HG03108 (cell line): Measurements from ENCODE around the gene MICAL2.

Experiments
- ATAC-seq: cut with Tn5 transposase; IDR thresholded peaks from one replicate; pipeline ENCODE4 v1.9.1; 2021; ENCODE audit warnings: moderate library complexity; ENCODE audit not compliant: unreplicated experiment

The MICAL2 gene

DNA sequence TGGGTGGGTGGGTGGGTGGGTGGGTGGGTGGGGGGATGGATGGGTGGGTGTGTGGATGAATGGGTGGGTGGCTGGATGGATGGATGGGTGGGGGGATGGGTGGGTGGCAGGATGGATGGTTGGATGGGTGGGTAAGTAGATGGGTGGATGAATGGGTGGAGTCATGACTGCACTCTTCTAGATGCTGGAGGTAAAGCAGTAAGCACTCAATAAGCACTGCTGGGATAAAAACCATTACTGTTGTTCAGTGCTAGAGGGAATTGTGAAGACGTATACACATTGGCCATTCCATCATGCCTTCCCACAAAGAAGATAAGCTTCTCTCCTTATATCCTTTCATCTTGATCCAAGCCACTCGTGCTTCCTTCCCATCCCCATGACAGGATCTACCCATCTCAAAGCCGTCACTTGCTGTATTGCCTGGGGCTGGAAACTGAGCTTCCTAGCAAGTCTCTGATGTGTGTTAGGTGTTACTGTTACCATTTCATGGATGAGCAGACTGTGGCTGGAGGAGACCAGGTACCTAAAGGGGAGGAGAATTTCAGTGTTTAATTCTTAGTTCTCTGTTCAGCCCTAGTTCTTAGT, 74.8 kb downstream of the MICAL2 start:
- no peak for ATAC-seq

DNA sequence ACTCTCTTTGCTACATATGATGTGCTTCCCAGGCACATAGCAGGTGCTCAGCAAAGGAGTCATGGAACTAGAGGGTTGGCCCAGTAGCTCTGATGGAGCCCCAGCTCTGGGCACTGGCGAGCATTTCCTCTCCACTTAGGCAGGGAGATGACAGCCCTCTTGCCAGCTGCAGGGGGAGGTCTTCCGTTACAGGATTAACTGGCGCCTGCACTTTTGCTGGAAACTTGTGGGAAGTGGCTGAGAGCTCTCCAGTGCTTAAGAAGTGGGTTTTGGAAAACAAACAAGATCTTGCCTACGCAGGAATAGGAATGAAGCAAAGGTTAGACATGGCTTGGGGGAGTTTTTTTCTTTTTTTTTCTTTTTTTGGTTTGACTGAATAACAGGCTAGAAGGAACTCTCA, 75.5 kb downstream of the MICAL2 start:
- no peak for ATAC-seq

DNA sequence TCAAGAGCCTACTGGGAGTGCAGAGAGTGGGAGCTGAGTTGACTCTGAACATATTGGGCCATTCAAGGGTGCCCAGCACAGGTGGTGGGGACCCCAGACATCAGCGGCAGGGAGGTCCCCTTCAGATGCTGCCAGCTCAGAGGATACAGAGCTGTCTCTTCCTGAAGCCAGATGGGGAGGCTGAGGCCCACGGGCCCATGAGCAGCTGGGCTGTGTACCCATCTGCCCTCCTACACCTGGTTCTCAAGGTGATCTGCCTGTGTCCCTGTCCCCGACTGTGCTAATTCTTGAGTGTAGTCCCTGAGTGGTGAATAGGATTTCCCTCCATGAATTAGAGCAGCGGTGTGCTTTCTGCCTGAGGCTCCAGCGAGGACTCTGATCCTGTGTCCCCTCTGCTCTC, 76.3 kb downstream of the MICAL2 start:
- ATAC-seq = no peak

DNA sequence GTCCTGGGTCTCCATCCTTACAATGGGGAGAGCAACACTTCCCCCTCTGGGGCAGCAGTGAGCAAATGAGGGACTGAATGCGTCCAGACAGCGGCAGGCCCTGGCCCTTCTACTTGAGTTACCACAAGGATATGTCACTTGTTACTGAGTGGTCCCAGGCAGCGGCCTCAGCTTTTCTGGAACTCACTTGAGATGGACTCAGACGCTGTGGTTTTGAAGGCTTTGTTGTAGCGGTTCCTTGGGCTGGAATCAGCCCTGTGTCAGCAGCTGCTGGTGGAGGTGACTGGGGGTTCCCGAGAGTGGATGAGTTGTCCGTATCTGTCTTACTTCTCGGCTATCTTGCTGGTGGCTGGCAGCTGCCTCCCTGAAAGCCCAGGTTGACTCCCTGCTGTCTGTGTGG, 77.0 kb downstream of the MICAL2 start:
- no peak for ATAC-seq

DNA sequence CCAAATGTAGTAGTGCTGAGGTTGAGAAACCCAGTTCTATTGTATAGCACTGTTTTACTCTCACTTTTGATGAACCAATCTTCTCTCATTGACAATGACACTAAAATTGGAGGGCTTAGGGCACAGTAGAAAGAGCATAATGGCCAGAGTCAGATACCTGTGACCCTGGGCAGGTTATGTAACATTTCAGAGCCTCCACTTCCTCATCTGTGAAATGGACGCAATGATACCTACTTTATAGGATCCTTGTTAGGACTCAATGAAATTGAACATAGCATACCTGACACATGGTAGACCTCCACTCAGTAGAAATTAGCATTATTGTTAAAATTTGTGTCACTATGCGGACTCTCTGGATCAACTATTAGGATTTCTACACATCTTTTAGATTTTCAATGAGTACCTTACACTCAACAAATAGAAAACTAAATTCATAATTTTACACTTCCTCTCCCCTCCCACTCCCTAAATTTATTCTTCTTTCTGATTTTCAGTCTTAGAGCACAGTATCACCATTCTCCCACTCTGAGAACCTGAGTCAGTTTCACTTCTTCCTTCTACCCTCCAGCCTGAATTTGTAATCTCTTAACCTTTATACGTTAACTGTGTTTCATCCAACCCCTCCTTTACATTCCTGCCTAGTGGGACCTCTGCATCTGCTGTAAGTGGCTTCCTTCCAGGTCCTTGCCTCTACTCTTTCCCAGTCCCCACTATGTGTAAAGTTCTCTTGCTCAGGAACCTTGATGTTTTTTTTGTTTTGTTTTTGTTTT, 78.3 kb downstream of the MICAL2 start:
- peak; percentile 83 for ATAC-seq

DNA sequence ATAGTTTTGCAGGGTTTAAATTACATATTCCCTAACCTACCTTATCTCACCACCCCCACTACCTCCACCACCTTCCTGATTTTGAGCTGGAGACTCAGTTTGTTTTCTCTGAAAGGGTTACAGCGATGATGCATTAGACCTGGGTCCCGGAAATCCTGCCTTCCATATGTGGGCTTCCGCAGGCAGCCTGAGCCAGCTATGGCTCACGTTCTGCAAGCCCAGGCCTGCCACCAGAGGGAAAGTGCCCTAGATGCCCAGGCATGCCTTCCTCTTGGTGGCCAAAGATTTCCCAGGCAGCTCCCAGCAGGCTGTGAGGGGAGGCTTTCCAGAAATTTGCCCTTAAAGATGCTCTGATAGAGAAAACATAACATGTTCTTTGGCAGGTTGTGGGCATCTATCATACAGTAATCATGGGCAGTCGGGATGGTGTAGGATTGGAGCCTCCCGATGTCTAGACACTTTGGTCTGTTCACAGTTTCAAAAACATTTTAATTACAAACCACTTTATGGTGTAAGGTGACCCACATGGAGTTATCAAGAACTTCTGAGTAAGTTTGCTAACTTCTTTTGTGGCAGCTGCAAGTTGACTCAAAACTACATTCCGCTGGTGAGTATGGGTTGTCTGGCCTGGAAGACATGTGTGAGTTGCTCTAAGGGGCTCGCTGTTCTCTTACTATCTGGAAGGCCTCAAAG, 79.3 kb downstream of the MICAL2 start:
- no peak for ATAC-seq

DNA sequence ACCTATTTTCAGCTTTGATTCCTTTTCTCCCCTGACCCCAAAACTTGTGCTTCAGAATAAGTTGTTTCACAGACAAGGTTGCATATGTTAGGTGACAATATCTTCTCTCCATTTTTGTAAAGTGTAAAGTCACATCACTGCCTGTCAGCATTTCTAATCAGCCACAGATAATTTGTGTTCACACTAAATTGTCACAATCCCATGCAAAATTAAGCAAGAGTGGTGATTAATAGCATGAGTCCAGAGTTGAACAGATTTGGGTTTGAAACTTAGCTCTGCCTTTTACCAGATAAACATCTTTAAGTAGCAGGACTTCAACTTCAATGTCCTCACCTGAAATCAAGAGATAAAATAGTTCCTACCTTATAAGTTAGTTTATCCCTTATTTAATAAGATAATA, 80.1 kb downstream of the MICAL2 start:
- ATAC-seq = no peak

DNA sequence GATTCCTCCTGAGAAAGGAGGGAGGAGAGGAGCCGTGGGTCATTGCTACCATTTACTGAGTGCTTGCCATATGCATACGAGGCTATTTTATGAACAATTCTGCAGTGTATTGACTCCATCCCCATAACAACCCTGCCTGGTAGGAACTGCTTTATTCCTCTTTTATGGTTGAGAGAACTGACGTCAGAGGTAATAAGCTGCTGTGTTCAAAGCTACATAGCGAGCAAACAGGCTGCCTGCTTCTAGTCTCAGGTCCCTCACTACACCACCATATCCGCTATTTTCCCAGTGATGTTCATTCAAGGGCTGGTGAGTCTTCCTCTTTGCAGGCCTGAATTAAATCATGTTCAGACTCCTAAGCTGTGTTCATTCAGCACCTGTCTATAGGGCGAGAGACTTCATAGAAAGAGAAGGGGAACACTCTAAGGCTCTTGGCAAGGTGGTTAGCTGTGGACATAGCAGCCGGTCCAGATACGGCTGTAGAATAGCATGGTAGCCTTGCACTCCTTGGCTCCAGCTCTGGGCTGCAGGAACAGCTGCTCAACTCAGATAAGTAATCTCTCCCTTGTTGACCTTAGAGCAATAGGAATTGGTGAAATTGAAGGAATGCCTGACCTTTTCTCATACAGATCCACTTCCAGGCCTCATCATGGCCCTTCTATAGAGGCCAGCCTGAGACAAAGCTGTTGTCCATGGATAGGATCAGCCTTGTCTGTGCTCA, 82.6 kb downstream of the MICAL2 start:
- ATAC-seq = no peak

DNA sequence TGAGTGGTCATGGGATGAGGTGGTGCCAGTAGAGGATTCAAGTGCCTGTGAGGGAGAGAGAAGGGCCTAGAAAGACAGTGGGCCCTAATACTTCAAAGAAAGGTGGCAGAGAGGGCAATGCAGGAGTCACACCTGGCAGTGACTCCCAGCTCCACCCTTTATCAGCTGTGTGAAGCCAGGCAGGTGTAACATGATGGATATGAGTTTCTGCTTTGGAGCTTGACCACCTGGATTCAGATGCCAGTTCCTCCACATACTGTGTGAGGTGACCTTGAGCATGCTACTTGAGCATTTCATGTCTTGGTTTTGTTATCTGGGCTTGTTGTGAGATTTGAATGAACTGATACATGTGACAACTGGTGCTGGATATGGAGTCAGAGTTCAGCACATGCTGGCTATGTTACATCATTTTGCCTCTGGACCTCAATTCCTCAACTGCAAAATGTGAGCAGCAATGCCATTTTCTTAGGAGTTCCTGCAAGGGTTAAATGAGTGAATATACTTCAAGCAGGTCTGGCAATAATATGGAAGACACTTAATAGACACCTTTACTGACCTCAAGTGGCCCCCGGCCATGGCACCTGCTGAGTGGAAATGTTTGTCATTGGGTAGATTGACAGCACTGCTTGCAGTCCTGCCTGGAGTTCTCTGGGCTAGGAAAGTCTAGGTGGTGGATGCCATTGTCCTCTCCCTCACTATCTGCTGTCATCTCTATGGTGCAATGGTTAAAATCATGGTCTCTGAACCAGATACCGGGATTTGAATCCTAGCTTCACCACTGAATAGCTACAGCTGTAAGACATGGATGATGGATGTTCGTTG, 83.3 kb downstream of the MICAL2 start:
- ATAC-seq = no peak

DNA sequence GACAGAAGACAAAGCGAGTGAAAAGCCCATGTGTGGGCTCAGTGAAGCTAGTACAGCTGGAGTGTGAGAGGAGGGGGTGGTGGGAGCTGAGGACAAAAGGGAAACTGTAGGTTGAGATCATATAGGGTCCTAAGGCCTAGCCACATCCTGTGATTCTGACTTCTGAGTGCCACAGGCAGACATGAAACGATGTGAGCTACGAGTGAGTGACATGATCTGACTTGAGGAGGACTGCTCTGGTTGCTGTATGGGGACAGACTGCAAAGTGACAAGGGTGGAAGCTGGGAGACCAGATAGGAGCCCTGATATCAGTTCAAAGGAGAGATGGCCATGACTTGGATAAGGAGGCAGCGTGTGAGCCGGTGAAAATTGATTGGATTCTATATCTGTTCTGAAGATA, 85.4 kb downstream of the MICAL2 start:
- ATAC-seq = peak; percentile 78

DNA sequence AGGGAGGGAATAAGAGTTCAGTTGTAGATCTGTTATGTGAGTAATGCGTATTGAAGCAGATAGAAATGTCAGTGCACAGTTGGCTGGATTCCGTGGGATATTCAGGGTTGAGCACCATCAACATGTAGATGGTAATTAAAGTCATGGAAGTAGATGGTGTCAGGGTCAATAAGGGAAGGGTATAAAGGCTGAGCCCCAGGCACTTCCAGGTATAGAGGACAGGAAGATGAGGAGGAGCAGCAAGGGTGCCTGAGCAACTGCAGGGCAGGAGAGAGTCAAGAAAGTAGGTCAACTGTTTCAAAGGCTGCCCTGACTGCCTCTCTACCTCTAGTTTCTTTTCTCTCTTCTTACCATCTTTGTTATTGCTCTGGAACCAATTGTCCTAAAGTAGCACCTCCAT, 85.9 kb downstream of the MICAL2 start:
- ATAC-seq = no peak

DNA sequence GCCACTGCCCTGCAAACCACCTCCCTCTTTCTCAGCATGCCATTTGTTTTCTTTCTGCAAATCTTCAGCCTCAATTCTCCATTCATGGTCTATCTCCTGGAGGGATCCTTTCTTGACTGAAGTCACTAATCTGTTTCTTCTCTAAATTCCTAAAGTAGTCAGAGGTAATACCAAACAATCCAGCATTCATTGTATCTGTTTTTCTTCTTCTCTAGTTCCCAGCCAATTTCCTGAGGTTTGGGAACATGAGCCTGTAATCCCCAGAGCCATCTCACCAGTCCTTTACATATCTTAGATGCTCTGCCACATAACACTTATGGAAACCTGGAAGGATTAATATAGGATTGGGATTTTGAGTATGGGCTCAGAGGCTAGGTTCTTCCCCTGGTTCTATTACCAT, 86.5 kb downstream of the MICAL2 start:
- no peak for ATAC-seq

DNA sequence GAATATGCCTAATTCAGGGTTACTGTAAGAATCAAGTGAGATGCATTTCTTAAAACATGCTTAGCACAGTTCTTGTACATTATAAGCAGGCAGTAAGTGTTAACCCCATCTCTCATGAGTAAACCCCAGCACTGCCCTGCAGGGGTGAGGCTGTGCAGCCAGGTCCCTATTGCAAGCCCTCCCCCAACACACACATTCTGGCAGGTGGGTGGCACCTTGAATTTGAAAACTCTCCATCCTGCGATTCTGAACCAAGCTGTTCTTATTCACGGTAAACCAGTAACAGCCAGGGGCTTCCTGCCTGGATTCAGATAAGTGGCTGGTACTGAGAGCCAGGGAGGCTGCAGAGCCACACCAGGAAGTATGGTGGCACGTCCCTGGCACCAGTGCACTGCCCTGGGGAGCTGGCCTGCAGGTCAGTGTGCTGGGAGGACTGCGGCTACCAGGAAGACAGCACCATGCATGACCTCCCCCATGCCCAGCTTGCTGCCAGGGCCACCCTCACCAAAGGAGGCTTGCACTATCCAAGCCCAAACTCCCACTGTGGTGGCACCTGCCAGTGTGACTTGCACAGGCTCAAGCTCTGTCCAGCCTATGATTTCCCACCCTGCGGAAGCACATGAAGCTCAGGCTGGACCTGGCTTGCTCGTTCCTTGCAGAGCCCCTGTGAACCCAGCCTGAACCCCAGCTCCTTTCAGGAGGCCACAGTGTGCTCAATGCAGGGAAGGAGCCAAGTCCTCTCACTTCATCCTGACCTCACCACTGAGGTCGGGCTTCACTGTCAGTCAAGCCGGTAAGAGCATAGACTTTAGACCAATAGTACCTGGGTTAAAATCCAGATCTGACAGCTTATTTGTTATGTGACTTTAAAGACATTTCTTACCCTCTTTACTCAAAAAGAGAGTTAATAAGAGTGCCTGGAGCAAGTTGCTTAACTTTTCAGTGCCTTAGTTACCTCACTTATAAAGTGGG, 88.1 kb downstream of the MICAL2 start:
- no peak for ATAC-seq

DNA sequence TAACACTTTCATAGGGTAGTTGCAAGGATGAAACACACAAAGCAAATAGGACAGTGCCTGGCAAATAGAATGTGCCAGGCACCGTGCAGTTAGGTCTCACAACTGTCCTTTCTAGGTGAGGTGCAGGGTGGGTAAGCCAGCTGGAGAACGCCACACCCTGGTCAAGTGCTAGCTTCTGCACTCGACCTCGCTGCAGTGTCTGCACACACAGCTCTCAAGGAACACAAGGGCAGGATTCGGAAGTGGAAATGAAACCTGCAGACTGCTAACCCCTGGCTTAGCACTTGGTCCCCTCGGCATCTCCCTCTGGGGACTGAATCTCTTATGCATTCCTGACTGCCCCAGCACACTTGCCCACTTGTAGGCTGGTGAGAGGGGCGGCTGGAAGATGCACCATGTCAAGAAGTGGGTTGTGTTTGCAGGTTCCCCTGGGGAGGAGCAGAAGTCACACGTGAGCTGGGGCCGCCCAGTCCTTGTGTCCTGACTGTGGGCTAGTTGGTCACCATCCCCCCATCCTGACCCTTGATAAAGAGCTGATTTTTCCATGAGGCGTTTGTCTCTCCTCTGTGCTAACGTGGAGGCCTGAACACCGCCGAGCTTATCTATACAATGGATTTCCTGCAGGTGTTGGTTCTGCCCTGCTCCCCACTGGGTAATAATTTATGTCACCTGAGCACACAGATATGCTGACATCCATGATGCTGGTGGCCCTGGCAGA, 89.0 kb downstream of the MICAL2 start:
- no peak for ATAC-seq

DNA sequence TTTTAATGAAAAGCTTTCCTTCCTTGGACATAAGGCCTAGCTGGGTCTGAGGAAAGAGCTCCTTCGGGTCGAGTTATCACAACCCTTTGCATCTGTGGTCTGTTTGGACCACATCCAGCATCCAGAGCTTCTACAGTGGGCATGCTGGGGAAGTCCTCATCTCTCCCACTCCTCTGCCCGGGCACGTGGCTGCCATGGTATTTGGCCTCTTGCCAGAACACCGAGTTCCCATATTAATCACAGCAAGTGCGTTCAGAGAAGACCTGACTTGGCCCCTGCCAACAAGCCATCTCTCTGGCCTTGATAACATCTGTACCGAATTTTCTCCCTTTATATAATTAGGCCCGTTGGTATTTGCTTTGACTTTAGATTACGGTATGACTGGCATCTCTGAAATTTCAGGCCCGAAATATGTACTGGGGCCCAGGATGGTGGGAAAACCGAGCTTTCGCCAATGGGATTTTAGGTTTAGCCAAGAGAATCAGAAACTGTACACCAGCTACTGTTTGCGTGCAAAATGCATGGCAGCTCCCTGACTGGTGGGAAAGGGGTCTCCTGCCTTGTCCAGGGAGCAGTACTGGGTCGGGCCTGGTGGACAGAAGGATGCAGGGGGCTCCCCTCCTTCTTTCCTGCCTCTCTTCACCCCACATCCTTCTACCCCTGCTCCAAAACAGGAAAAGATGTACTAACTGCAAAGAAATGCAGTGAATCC, 90.0 kb downstream of the MICAL2 start:
- no peak for ATAC-seq

DNA sequence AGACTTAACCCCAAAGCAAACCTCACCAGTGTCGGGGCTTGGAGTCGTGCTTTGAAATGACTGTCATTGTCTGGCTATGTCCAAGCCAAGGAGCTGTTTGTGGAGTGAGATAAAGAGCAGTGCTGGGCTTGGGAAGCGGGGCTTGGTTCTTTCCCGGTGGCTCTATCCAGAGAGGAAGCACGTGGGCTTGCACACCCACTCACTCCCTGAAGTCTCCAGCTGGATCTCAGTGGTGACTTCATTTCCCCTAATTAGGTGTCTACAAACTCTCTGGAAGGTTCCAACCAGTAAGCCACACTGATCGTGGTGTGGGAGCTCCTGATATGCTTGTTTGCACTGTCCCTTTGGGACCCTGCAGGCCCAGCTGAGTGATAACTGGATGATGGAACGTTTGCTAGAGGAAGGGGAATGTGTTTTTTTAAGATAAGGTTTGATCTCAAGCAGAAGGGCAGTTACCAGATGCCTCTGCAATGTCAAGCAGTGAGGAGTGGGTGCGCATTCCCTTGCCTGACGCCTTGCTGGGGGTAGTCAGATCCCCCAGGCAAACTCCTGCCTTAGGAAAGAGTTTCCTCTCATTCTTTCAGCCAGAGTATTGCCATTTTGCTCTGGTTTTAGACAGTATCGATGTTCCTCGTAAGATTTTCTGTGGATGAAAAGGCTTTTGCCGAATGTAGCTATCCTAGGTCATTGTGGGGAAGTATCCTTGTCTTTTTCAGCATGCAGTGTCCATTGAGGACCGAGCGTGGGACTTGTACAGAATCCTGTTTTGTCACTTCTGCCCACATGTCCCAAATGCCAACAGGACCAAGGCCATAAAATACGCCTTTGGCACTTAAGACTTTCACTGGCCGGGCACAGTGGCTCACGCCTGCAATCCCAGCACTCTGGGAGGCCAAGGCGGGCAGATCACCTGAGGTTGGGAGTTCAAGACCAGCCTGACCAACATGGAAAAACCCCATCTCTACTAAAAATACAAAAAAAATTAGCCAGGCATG, 90.9 kb downstream of the MICAL2 start:
- no peak for ATAC-seq

DNA sequence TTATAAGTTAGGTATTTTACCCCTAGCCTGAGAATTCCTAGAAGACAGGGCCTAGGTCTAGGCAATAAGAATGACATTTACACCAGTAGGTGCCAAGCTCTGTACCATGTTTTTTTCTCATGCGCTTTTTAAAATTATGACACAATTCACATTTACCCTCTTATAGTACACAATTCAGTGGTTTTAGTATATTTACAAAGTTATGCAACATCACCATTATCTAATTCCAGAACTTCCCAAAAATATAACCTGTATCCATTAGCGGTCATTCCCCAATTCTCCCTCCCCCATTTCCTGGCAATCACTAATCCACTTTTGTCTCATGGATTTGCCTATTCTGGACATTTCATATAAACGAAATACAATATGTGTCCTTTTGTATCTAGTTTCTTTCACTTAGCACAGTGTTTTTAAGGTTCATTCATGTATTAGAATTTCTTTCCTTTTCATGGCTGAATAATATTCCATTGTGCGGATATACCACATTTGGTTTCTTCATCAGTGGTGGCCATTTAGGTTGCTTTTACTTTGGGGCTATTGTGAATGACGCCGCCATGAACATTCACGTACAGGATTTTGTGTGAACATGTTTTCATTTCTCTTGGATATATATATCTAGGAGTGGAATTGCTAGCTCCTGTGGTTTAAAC, 92.4 kb downstream of the MICAL2 start:
- no peak for ATAC-seq
